ENCODE results near the gene ZSCAN10.
A peak's percentile ranks its signal among the peaks of the same experiment; 100 is the strongest.
"Not testable (repeated sequence)": the region's sequence is repeated elsewhere in the genome, so short reads cannot be mapped to it uniquely, and the experiment has no call there.

Gene ZSCAN10

GRCh38 chr16:3098459-3099394, at the start of gene ZSCAN10:
Gene ZSCAN10, minus strand, starts transcription at chr16:3099294. Its CDS starts 6,357 bp downstream, at chr16:3092937.
- DNase-seq, result no peak

- DNase-seq, result no peak
These were observed 49.4 kb upstream of the ZSCAN10 start for GRCh38 chr16:3148256-3149192.

- DNase-seq, result no peak
These were observed 48.6 kb upstream of the ZSCAN10 start for GRCh38 chr16:3147757-3148104.

GRCh38 chr16:3147046-3147756, 48.1 kb upstream of the ZSCAN10 start:
- DNase-seq, result no peak

- no peak for DNase-seq
These were observed 46.6 kb upstream of the ZSCAN10 start for GRCh38 chr16:3145660-3146059.

GRCh38 chr16:3145151-3145550, 46.1 kb upstream of the ZSCAN10 start:
- no peak for DNase-seq

- no peak for DNase-seq
These were observed 45.4 kb upstream of the ZSCAN10 start for GRCh38 chr16:3144321-3144983.

- DNase-seq, result no peak
These were observed 44.7 kb upstream of the ZSCAN10 start for GRCh38 chr16:3143598-3144320.

- no peak for DNase-seq
These were observed 44.1 kb upstream of the ZSCAN10 start for GRCh38 chr16:3143189-3143588.

- DNase-seq, result no peak
These were observed 43.7 kb upstream of the ZSCAN10 start for GRCh38 chr16:3142770-3143169.

- no peak for DNase-seq
These were observed 43.2 kb upstream of the ZSCAN10 start for GRCh38 chr16:3142327-3142726.

- DNase-seq, result no peak
These were observed 42.8 kb upstream of the ZSCAN10 start for GRCh38 chr16:3141781-3142311.

GRCh38 chr16:3140603-3141427, 41.7 kb upstream of the ZSCAN10 start:
- DNase-seq, result no peak

- not testable (repeated sequence) for DNase-seq
These were observed 40.5 kb upstream of the ZSCAN10 start for GRCh38 chr16:3139561-3139960.

GRCh38 chr16:3138823-3139426, 39.8 kb upstream of the ZSCAN10 start:
- DNase-seq, result no peak

GRCh38 chr16:3138342-3138741, 39.2 kb upstream of the ZSCAN10 start:
- no peak for DNase-seq

- no peak for DNase-seq
These were observed 38.2 kb upstream of the ZSCAN10 start for GRCh38 chr16:3137267-3137666.

GRCh38 chr16:3135126-3135715, 36.1 kb upstream of the ZSCAN10 start:
- no peak for DNase-seq

- peak; percentile 99 for DNase-seq
These were observed 35.4 kb upstream of the ZSCAN10 start, which contains the start of gene ZNF213 for GRCh38 chr16:3134338-3135125. Gene ZNF213, plus strand, starts transcription at chr16:3135029. Its CDS starts 2,252 bp downstream, at chr16:3137281.

All from NCI-H2171 treated with DMSO at 0.1 percent for 48 hours (cell line).